ENCODE measurements around the gene COL23A1. TPM values are rescaled to one million over a fixed set of nuclear protein-coding genes. Genes with fewer than 3 reads are reported as not detected.

Gene COL23A1
- total RNA-seq, 1 experiment from 2014 or later, result 15.0 TPM

GRCh38 chr5:178325679-178326373, 264.4 kb downstream of the COL23A1 start:
- DNase-seq (ENCODE audit: low spot score) (no peak), ATAC-seq (no peak)
- Mint-ChIP-seq H3K4me1 (peaks cover 28% of the 10 kb centered on the region), H3K4me3 (no peak overlapping the region), H3K36me3 (no peaks in the 10 kb centered on the region), H3K27me3 (ENCODE audit: low read depth) (peaks cover 3% of the 10 kb centered on the region; the same call in 1 of the 2 replicates), H3K9me3 (no peaks in the 10 kb centered on the region), H3K27ac (peak overlapping the region; percentile 8; the same call in 1 of the 2 replicates)
- TF ChIP-seq GTF2I (CRISPR knock-in tag; conservative IDR thresholded peaks at IDR 0.05) (no peak), OVOL2 (CRISPR knock-in tag; IDR thresholded peaks at IDR 0.05; ENCODE audit: borderline replicate concordance) (no peak), MYBL2 (CRISPR knock-in tag; IDR thresholded peaks at IDR 0.05) (no peak), NR3C1 (CRISPR knock-in tag; conservative IDR thresholded peaks at IDR 0.05; ENCODE audit: low read depth) (no peak), ZNF232 (CRISPR knock-in tag; IDR thresholded peaks at IDR 0.05) (no peak), ZNF396 (CRISPR knock-in tag; IDR thresholded peaks at IDR 0.05; ENCODE audit: borderline replicate concordance) (no peak)
- POLR2A ChIA-PET, result no interaction called here
- CTCF ChIA-PET, result interaction anchor here (1.7 kb wide), 1 partner anchor 136 kb away, joined by 5 read pairs; no protein-coding TSS in a partner anchor

- no peak for ATAC-seq
- Mint-ChIP-seq H3K27me3 (ENCODE audit: low read depth) (peaks cover 3% of the 10 kb centered on the region; the same call in 1 of the 2 replicates), H3K36me3 (no peaks in the 10 kb centered on the region), H3K4me1 (peaks cover 28% of the 10 kb centered on the region), H3K4me3 (no peak overlapping the region), H3K27ac (peak overlapping the region; percentile 3), H3K9me3 (no peaks in the 10 kb centered on the region)
- TF ChIP-seq ERG (CRISPR knock-in tag; IDR thresholded peaks at IDR 0.05) (no peak), NFYB (CRISPR knock-in tag; conservative IDR thresholded peaks at IDR 0.05; ENCODE audit: low read depth) (no peak), KAT7 (CRISPR knock-in tag; IDR thresholded peaks at IDR 0.05; ENCODE audit: borderline replicate concordance) (no peak), MXD4 (CRISPR knock-in tag; IDR thresholded peaks at IDR 0.05; ENCODE audit: borderline replicate concordance) (no peak), E2F4 (CRISPR knock-in tag; IDR thresholded peaks at IDR 0.05; ENCODE audit: borderline replicate concordance, low read depth) (no peak), ARID4B (CRISPR knock-in tag; IDR thresholded peaks at IDR 0.05; ENCODE audit: borderline replicate concordance) (no peak), JAZF1 (CRISPR knock-in tag; IDR thresholded peaks at IDR 0.05) (no peak), PRRX2 (CRISPR knock-in tag; IDR thresholded peaks at IDR 0.05) (no peak), ZNF121 (CRISPR knock-in tag; IDR thresholded peaks at IDR 0.05) (no peak), NR2C2 (CRISPR knock-in tag; IDR thresholded peaks at IDR 0.05) (no peak), PREB (CRISPR knock-in tag; IDR thresholded peaks at IDR 0.05; ENCODE audit: borderline replicate concordance) (no peak), ATF1 (CRISPR knock-in tag; IDR thresholded peaks at IDR 0.05) (no peak), ZNF671 (CRISPR knock-in tag; IDR thresholded peaks at IDR 0.05) (no peak), GRHL2 (CRISPR knock-in tag; IDR thresholded peaks at IDR 0.05; ENCODE audit: insufficient replicate concordance, severe bottlenecking) (no peak), HMGXB4 (CRISPR knock-in tag; IDR thresholded peaks at IDR 0.05) (no peak)
- DNase-seq (ENCODE audit: low spot score), result no peak
- ChIA-PET POLR2A (no interaction called here), CTCF (interaction anchor here (0.8 to 1.7 kb wide), 4 partner anchors 41 to 265 kb away, joined by 3 to 5 read pairs (median 4); partner anchors contain the start of gene COL23A1)
Measured at GRCh38 chr5:178325311-178325678, 264.9 kb downstream of the COL23A1 start.
